Liver (tissue), 9 donors: ENCODE data around the gene SCN3A. TPM values are rescaled to one million over a fixed set of nuclear protein-coding genes. Genes with fewer than 3 reads are reported as not detected.

Experiments
- DNase-seq: peaks from one replicate; pipeline ENCODE4 v3.0.0-alpha.2; 2017; ENCODE audit warnings: low spot score
- H3K27ac ChIP-seq, 2 donors: one replicate each; pipeline ENCODE4 v1.7.0; 2013; ENCODE audit warnings: inconsistent platforms in 2 of 2, low read length in 2 of 2, control low read depth in 1 of 2, low read depth in 1 of 2, mild to moderate bottlenecking in 1 of 2
- H3K27me3 ChIP-seq, 4 donors: one replicate each; pipeline versions ENCODE4 v1.6.1 to v1.7.0; 2013; ENCODE audit warnings: low read length in 3 of 4, inconsistent platforms in 1 of 4, mild to moderate bottlenecking in 1 of 4, moderate library complexity in 1 of 4; ENCODE audit not compliant: control insufficient read depth in 4 of 4, insufficient read depth in 4 of 4
- H3K36me3 ChIP-seq, 4 donors: one replicate each; pipeline versions ENCODE4 v1.6.1 to v1.7.0; 2013; ENCODE audit warnings: low read length in 3 of 4, mild to moderate bottlenecking in 3 of 4, low read depth in 1 of 4, moderate library complexity in 1 of 4; ENCODE audit not compliant: control insufficient read depth in 4 of 4, insufficient read depth in 3 of 4
- H3K4me1 ChIP-seq, 4 donors: one replicate each; pipeline versions ENCODE4 v1.6.1 to v1.7.0; 2013; ENCODE audit warnings: low read length in 3 of 4, mild to moderate bottlenecking in 3 of 4, moderate library complexity in 1 of 4; ENCODE audit not compliant: control insufficient read depth in 4 of 4, insufficient read depth in 4 of 4
- H3K4me3 ChIP-seq, 3 donors: one replicate each; pipeline versions ENCODE4 v1.6.1 to v1.7.0; 2013; ENCODE audit warnings: low read length in 3 of 3, control low read depth in 1 of 3, low read depth in 1 of 3, mild to moderate bottlenecking in 1 of 3
- H3K9ac ChIP-seq, 2 donors: one replicate each; pipeline ENCODE4 v1.7.0; 2013; ENCODE audit warnings: low read length in 2 of 2, mild to moderate bottlenecking in 2 of 2, moderate library complexity in 2 of 2, control low read depth in 1 of 2, low read depth in 1 of 2
- H3K9me3 ChIP-seq, 4 donors: one replicate each; pipeline versions ENCODE4 v1.6.1 to v1.7.0; 2013; ENCODE audit warnings: low read length in 3 of 4; ENCODE audit not compliant: control insufficient read depth in 4 of 4
- EGR1 ChIP-seq, 2 donors: IDR thresholded peaks; 2 replicates each; pipeline ENCODE4 v1.6.1; 2016 to 2018; ENCODE audit warnings: antibody characterized with exemption in 2 of 2, low read depth in 2 of 2
- FOXA1 ChIP-seq: IDR thresholded peaks from 2 replicates; pipeline ENCODE4 v1.6.1; 2016; ENCODE audit warnings: antibody characterized with exemption
- FOXA2 ChIP-seq: IDR thresholded peaks from 2 replicates; pipeline ENCODE4 v1.6.1; 2016; ENCODE audit warnings: antibody characterized with exemption
- GABPA ChIP-seq, 2 donors: IDR thresholded peaks in 1 of 2; conservative IDR thresholded peaks in 1 of 2; 2 replicates each; pipeline ENCODE4 v1.6.1; 2016; ENCODE audit warnings: antibody characterized with exemption in 2 of 2, mild to moderate bottlenecking in 1 of 2, moderate library complexity in 1 of 2
- HNF4A ChIP-seq, 2 donors: conservative IDR thresholded peaks; 2 replicates each; pipeline ENCODE4 v1.6.1; 2016; ENCODE audit warnings: antibody characterized with exemption in 2 of 2, mild to moderate bottlenecking in 2 of 2
- JUND ChIP-seq, 2 donors: IDR thresholded peaks; 2 replicates each; pipeline ENCODE4 v1.6.1; 2016; ENCODE audit warnings: antibody characterized with exemption in 2 of 2
- NR2F2 ChIP-seq: IDR thresholded peaks from 2 replicates; pipeline ENCODE4 v1.6.1; 2016; ENCODE audit warnings: antibody characterized with exemption
- RAD21 ChIP-seq, 2 donors: IDR thresholded peaks; 2 replicates each; pipeline ENCODE4 v1.6.1; 2016; ENCODE audit warnings: antibody characterized with exemption in 2 of 2, mild to moderate bottlenecking in 2 of 2
- RXRA ChIP-seq, 2 donors: IDR thresholded peaks; 2 replicates each; pipeline ENCODE4 v1.6.1; 2017 to 2018; ENCODE audit warnings: antibody characterized with exemption in 2 of 2, mild to moderate bottlenecking in 1 of 2
- SP1 ChIP-seq: IDR thresholded peaks from 2 replicates; pipeline ENCODE4 v1.6.1; 2018; ENCODE audit warnings: antibody characterized with exemption, mild to moderate bottlenecking
- TAF1 ChIP-seq: conservative IDR thresholded peaks from 2 replicates; pipeline ENCODE4 v1.6.1; 2016; ENCODE audit warnings: antibody characterized with exemption, mild to moderate bottlenecking
- YY1 ChIP-seq: IDR thresholded peaks from 2 replicates; pipeline ENCODE4 v1.6.1; 2016; ENCODE audit warnings: antibody characterized with exemption, mild to moderate bottlenecking
- WGBS: extraction: QIAGEN DNeasy Blood & Tissue Kit; methylation state at CpG from one replicate; pipeline ENCODE4 v1.1.7; 2013; 5-methylcytosine and 5-hydroxymethylcytosine counted together
- polyA plus RNA-seq, 2 donors: library from polyadenylated mRNA; stranded (reverse) in 1 of 2; unstranded in 1 of 2; fragments of 200-250 nt in 1 of 2; fragments of >200 nt in 1 of 2; fragmentation: Nextera tagmentation in 1 of 2; extraction: Ambion mirVana in 1 of 2; gene quantifications; one replicate each; pipeline versions ENCODE4 v1.2.1 to v1.2.3, GENCODE V29; 2013 to 2015
- total RNA-seq, 2 donors: library from RNA; depleted of rRNA; stranded (reverse); fragments of >200 nt; gene quantifications; one replicate each; pipeline ENCODE4 v1.2.3, GENCODE V29; 2014
- TF ChIP-seq, protein P1 (sequence below): fragments of 150-350 bp; IDR thresholded peaks from 2 replicates; pipeline ENCODE4 v1.5.1; 2017; ENCODE audit warnings: improper control_type of control experiment, low read depth, low read length; ENCODE audit not compliant: missing input control
- TF ChIP-seq, protein P2 (sequence below): IDR thresholded peaks from 2 replicates; pipeline ENCODE4 v1.6.1; 2016; ENCODE audit warnings: antibody characterized with exemption
- TF ChIP-seq, protein P3 (sequence below): IDR thresholded peaks from 2 replicates; pipeline ENCODE4 v1.6.1; 2016; ENCODE audit warnings: antibody characterized with exemption, mild to moderate bottlenecking
- TF ChIP-seq, protein P4 (sequence below): IDR thresholded peaks from 2 replicates; pipeline ENCODE4 v1.6.1; 2016; ENCODE audit warnings: antibody characterized with exemption
- TF ChIP-seq, protein P5 (sequence below): IDR thresholded peaks from 2 replicates; pipeline ENCODE4 v1.6.1; 2016; ENCODE audit warnings: antibody characterized with exemption
- donor health status: healthy.
- donor health status: healthy.
- donor health status: healthy.
- donor health status: healthy.
- donor health status: healthy.

Gene SCN3A
- total and polyA plus RNA-seq, 4 donors, result 0.05 to 1.0 (median 0.29) TPM

DNA sequence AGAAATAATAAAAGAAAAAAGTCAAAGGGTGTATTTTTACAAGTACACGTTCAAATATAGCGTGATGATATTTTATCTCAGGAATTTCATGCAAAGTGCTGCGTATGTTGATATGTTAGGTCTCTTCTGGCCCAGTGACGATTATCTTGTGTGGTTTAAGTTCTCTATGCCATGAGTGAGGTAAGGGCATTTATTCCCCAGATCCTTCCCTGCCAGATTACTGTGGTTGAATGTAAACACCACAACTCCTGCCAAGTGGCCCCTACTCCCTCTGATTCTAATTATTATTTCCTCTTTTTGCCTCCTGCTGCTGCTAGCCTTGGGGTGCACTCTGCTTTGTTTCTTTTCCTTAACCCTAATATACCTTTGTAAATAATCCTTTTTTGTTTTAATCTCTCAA is 47.5 kb upstream of the SCN3A start:
- Histone ChIP-seq H3K36me3 (no peaks in the 10 kb centered on the region), H3K27me3 (no peaks in the 10 kb centered on the region), H3K27ac (no peak overlapping the region), H3K9me3 (no peaks in the 10 kb centered on the region), H3K4me3 (no peak overlapping the region), H3K9ac (no peak overlapping the region), H3K4me1 (no peaks in the 10 kb centered on the region)
- DNase-seq, result no peak
- TF ChIP-seq, protein P1, sequence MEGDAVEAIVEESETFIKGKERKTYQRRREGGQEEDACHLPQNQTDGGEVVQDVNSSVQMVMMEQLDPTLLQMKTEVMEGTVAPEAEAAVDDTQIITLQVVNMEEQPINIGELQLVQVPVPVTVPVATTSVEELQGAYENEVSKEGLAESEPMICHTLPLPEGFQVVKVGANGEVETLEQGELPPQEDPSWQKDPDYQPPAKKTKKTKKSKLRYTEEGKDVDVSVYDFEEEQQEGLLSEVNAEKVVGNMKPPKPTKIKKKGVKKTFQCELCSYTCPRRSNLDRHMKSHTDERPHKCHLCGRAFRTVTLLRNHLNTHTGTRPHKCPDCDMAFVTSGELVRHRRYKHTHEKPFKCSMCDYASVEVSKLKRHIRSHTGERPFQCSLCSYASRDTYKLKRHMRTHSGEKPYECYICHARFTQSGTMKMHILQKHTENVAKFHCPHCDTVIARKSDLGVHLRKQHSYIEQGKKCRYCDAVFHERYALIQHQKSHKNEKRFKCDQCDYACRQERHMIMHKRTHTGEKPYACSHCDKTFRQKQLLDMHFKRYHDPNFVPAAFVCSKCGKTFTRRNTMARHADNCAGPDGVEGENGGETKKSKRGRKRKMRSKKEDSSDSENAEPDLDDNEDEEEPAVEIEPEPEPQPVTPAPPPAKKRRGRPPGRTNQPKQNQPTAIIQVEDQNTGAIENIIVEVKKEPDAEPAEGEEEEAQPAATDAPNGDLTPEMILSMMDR, result no peak
- TF ChIP-seq FOXA1, result no peak
- TF ChIP-seq, protein P2, sequence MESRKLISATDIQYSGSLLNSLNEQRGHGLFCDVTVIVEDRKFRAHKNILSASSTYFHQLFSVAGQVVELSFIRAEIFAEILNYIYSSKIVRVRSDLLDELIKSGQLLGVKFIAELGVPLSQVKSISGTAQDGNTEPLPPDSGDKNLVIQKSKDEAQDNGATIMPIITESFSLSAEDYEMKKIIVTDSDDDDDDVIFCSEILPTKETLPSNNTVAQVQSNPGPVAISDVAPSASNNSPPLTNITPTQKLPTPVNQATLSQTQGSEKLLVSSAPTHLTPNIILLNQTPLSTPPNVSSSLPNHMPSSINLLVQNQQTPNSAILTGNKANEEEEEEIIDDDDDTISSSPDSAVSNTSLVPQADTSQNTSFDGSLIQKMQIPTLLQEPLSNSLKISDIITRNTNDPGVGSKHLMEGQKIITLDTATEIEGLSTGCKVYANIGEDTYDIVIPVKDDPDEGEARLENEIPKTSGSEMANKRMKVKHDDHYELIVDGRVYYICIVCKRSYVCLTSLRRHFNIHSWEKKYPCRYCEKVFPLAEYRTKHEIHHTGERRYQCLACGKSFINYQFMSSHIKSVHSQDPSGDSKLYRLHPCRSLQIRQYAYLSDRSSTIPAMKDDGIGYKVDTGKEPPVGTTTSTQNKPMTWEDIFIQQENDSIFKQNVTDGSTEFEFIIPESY, result no peak
- TF ChIP-seq, protein P3, sequence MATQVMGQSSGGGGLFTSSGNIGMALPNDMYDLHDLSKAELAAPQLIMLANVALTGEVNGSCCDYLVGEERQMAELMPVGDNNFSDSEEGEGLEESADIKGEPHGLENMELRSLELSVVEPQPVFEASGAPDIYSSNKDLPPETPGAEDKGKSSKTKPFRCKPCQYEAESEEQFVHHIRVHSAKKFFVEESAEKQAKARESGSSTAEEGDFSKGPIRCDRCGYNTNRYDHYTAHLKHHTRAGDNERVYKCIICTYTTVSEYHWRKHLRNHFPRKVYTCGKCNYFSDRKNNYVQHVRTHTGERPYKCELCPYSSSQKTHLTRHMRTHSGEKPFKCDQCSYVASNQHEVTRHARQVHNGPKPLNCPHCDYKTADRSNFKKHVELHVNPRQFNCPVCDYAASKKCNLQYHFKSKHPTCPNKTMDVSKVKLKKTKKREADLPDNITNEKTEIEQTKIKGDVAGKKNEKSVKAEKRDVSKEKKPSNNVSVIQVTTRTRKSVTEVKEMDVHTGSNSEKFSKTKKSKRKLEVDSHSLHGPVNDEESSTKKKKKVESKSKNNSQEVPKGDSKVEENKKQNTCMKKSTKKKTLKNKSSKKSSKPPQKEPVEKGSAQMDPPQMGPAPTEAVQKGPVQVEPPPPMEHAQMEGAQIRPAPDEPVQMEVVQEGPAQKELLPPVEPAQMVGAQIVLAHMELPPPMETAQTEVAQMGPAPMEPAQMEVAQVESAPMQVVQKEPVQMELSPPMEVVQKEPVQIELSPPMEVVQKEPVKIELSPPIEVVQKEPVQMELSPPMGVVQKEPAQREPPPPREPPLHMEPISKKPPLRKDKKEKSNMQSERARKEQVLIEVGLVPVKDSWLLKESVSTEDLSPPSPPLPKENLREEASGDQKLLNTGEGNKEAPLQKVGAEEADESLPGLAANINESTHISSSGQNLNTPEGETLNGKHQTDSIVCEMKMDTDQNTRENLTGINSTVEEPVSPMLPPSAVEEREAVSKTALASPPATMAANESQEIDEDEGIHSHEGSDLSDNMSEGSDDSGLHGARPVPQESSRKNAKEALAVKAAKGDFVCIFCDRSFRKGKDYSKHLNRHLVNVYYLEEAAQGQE, result no peak
- TF ChIP-seq, protein P4, sequence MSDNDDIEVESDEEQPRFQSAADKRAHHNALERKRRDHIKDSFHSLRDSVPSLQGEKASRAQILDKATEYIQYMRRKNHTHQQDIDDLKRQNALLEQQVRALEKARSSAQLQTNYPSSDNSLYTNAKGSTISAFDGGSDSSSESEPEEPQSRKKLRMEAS, result no peak
- TF ChIP-seq JUND (IDR thresholded peaks at IDR 0.05), result no peak
- no peak for TF ChIP-seq HNF4A (conservative IDR thresholded peaks at IDR 0.05)
- TF ChIP-seq, protein P5, sequence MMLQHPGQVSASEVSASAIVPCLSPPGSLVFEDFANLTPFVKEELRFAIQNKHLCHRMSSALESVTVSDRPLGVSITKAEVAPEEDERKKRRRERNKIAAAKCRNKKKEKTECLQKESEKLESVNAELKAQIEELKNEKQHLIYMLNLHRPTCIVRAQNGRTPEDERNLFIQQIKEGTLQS, result no peak
- no peak for TF ChIP-seq RAD21 (IDR thresholded peaks at IDR 0.05)
- TF ChIP-seq NR2F2, result no peak
- no peak for TF ChIP-seq RXRA (IDR thresholded peaks at IDR 0.05)
- no peak for TF ChIP-seq GABPA (IDR thresholded peaks at IDR 0.05 in 1 of 2, conservative IDR thresholded peaks at IDR 0.05 in 1 of 2)
- TF ChIP-seq SP1, result no peak
- no peak for TF ChIP-seq FOXA2
- 83% methylated on average over 4 of the region's 4 CpGs for WGBS

DNA sequence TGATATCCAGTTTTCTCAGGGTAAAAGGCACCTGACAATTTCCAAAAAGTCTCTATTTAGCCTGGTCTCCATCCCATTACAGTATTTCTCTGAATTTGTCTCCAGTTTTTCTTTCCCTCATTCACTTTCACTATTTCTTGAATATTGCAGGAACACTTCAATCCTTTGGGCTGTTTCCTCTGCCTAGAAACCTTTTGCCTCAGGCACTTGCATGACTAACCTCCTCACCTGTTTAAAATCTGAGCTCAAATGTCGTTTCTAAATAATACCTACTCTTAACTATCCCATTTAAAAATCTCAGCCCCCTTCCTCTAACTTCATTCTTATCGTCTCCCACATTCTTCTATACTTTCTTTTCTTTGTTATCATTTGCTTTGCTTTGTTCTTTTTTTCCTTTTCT is 44.4 kb upstream of the SCN3A start:
- Histone ChIP-seq H3K27me3 (no peaks in the 10 kb centered on the region), H3K9ac (no peak overlapping the region), H3K4me1 (no peaks in the 10 kb centered on the region), H3K9me3 (no peaks in the 10 kb centered on the region), H3K4me3 (no peak overlapping the region), H3K27ac (no peak overlapping the region), H3K36me3 (no peaks in the 10 kb centered on the region)
- no peak for DNase-seq
- WGBS, result 72% methylated on average over 2 of the region's 2 CpGs
- TF ChIP-seq, protein P3, result no peak
- TF ChIP-seq SP1, result no peak
- TF ChIP-seq TAF1, result no peak
- TF ChIP-seq HNF4A (conservative IDR thresholded peaks at IDR 0.05), result no peak
- TF ChIP-seq, protein P1, result no peak
- no peak for TF ChIP-seq EGR1 (IDR thresholded peaks at IDR 0.05; ENCODE audit: low read depth in 2 of 2)
- TF ChIP-seq FOXA2, result no peak
- TF ChIP-seq, protein P4, result no peak
- no peak for TF ChIP-seq NR2F2
- no peak for TF ChIP-seq RXRA (IDR thresholded peaks at IDR 0.05)
- TF ChIP-seq RAD21 (IDR thresholded peaks at IDR 0.05), result no peak
- TF ChIP-seq, protein P5, result no peak
- TF ChIP-seq JUND (IDR thresholded peaks at IDR 0.05), result no peak
- no peak for TF ChIP-seq YY1
